B cell (primary cell): ENCODE measurements around the gene STOX1. TPM values are rescaled to one million over a fixed set of nuclear protein-coding genes. Genes with fewer than 3 reads are reported as not detected.
"Not testable (repeated sequence)": the region's sequence is repeated elsewhere in the genome, so short reads cannot be mapped to it uniquely, and the experiment has no call there.

ENCODE experiments used
- ATAC-seq: fragments of 200-7000 bp; cut with Tn5 transposase; one replicate; pipeline ENCODE4 v1.10.0; 2021; ENCODE audit warnings: low read depth, mild to moderate bottlenecking, moderate number of reproducible peaks, moderate library complexity
- CTCF ChIA-PET: fragments of 350-600 bp; sonication (Branson Sonifier 250); formaldehyde crosslinking; loops from one replicate; lab custom pipeline; 2021; ENCODE audit warnings: antibody characterized with exemption, inconsistent platforms; lab: Charles Lee
- POLR2A ChIA-PET: fragments of 350-600 bp; sonication (Branson Sonifier 250); formaldehyde crosslinking; loops from one replicate; lab custom pipeline; 2021; ENCODE audit warnings: antibody characterized with exemption; lab: Charles Lee
- DNase-seq: peaks from one replicate; pipeline ENCODE4 v3.0.0; 2013
- H2AFZ ChIP-seq: 2 replicates; pipeline ENCODE4 v1.6.1; 2012; ENCODE audit warnings: mild to moderate bottlenecking, low read depth, low read length; ENCODE audit not compliant: insufficient read depth, poor library complexity, severe bottlenecking
- H3K27ac ChIP-seq, 2 donors: 1 replicate in 1 of 2; 2 replicates in 1 of 2; pipeline ENCODE4 v1.5.1; 2012 to 2013; ENCODE audit warnings: low read length in 2 of 2, mild to moderate bottlenecking in 2 of 2, moderate library complexity in 1 of 2
- H3K27me3 ChIP-seq, 4 experiments: fragments of 200-600 bp in 1 of 4; sonication (generic) in 1 of 4; replicated peaks in 1 of 4; 1 replicate in 2 of 4; 2 replicates in 2 of 4; pipeline versions ENCODE4 v1.6.1 to v1.7.0; 2013 to 2016; ENCODE audit warnings: low read length in 3 of 4, mild to moderate bottlenecking in 2 of 4, mixed read lengths in 1 of 4, moderate library complexity in 1 of 4; ENCODE audit not compliant: insufficient read depth in 4 of 4, control insufficient read depth in 3 of 4; ENCODE audit errors: control extremely low read depth in 1 of 4
- H3K36me3 ChIP-seq, 2 experiments: replicated peaks in 1 of 2; 1 replicate in 1 of 2; 2 replicates in 1 of 2; pipeline versions ENCODE4 v1.6.1 to v1.7.1; 2013; ENCODE audit warnings: low read length in 1 of 2; ENCODE audit not compliant: insufficient read depth in 2 of 2, control insufficient read depth in 1 of 2; ENCODE audit errors: control extremely low read depth in 1 of 2, extremely low read depth in 1 of 2
- H3K4me1 ChIP-seq, 2 donors: fragments of 200-600 bp in 1 of 2; sonication (generic) in 1 of 2; 1 replicate in 1 of 2; 2 replicates in 1 of 2; pipeline versions ENCODE4 v1.5.1 to v1.6.1; 2013 to 2017; ENCODE audit warnings: low read length in 2 of 2; ENCODE audit not compliant: control insufficient read depth in 2 of 2, insufficient read depth in 2 of 2
- H3K4me2 ChIP-seq: replicated peaks from 2 replicates; pipeline ENCODE3; 2012; ENCODE audit warnings: mild to moderate bottlenecking, low read depth, low read length; ENCODE audit not compliant: poor library complexity, severe bottlenecking
- H3K4me3 ChIP-seq, 5 experiments: fragments of 200-600 bp in 1 of 5; sonication (generic) in 1 of 5; 1 replicate in 3 of 5; 2 replicates in 2 of 5; pipeline versions ENCODE4 v1.5.1 to v1.7.0; 2011 to 2016; ENCODE audit warnings: low read length in 4 of 5, mild to moderate bottlenecking in 4 of 5, low read depth in 2 of 5, control low read depth in 1 of 5, moderate library complexity in 1 of 5; ENCODE audit not compliant: insufficient read depth in 1 of 5; ENCODE audit errors: control extremely low read depth in 1 of 5, extremely low read depth in 1 of 5
- H3K79me2 ChIP-seq: fragments of 200-600 bp; sonication (generic); one replicate; pipeline ENCODE4 v1.6.0; 2016; ENCODE audit warnings: low read length; ENCODE audit not compliant: control insufficient read depth, insufficient read depth
- H3K9ac ChIP-seq: fragments of 200-600 bp; sonication (generic); 2 replicates; pipeline ENCODE4 v1.6.1; 2017; ENCODE audit warnings: mild to moderate bottlenecking, low read length, moderate library complexity
- H3K9me3 ChIP-seq, 3 donors: one replicate each; pipeline versions ENCODE4 v1.6.1 to v1.7.1; 2013; ENCODE audit warnings: low read length in 2 of 3; ENCODE audit not compliant: control insufficient read depth in 2 of 3, insufficient read depth in 1 of 3; ENCODE audit errors: control extremely low read depth in 1 of 3
- H4K20me1 ChIP-seq: 2 replicates; pipeline ENCODE4 v1.6.0; 2012; ENCODE audit warnings: mild to moderate bottlenecking, low read length; ENCODE audit not compliant: insufficient read depth, control insufficient read depth, poor library complexity, severe bottlenecking
- H3K27ac Mint-ChIP-seq: one replicate; pipeline ENCODE4 v1.8.0; 2021; ENCODE audit warnings: mixed read lengths
- H3K27me3 Mint-ChIP-seq: one replicate; pipeline ENCODE4 v1.8.0; 2021; ENCODE audit warnings: mixed read lengths
- H3K4me1 Mint-ChIP-seq: one replicate; pipeline ENCODE4 v1.8.0; 2021; ENCODE audit warnings: mixed read lengths
- H3K4me3 Mint-ChIP-seq: one replicate; pipeline ENCODE4 v1.8.0; 2021; ENCODE audit warnings: mixed read lengths
- H3K9me3 Mint-ChIP-seq: one replicate; pipeline ENCODE4 v1.8.0; 2022; ENCODE audit warnings: mixed read lengths; ENCODE audit not compliant: insufficient read depth
- CTCF ChIP-seq: fragments of 200-600 bp; IDR thresholded peaks from one replicate; pipeline ENCODE4 v1.8.0; 2022; ENCODE audit warnings: antibody characterized with exemption, mild to moderate bottlenecking
- EZH2 ChIP-seq: IDR thresholded peaks from 2 replicates; pipeline ENCODE4 v1.6.1; 2012; ENCODE audit warnings: borderline replicate concordance, low read depth, mild to moderate bottlenecking, moderate library complexity, low read length; ENCODE audit not compliant: insufficient read depth, poor library complexity, severe bottlenecking
- WGBS: methylation state at CpG from one replicate; pipeline ENCODE4 v1.1.5; 2013; ENCODE audit warnings: missing lambda C conversion rate; ENCODE audit not compliant: insufficient coverage; 5-methylcytosine and 5-hydroxymethylcytosine counted together
- intact Hi-C: fragments of 100-400 bp; cut with micrococcal nuclease; formaldehyde crosslinking; loops from one replicate; pipeline ENCODE4 v1.10.0; 2022
- polyA plus RNA-seq: library from polyadenylated mRNA; depleted of rRNA; stranded (reverse); fragments of >200 nt; gene quantifications from 2 replicates; pipeline ENCODE4 v1.2.3, GENCODE V29; 2012
- total RNA-seq, 2 donors: library from RNA; stranded (reverse); fragments of 120-200 nt in 1 of 2; gene quantifications; 1 replicate in 1 of 2; 2 replicates in 1 of 2; pipeline versions ENCODE4 v1.2.3 to v1.2.4, GENCODE V29; 2013 to 2022

The STOX1 gene
- total and polyA plus RNA-seq, 2 donors (not counting 1 experiment from before 2014, with no cell fraction given) = 0.07 to 0.57 TPM

- no peaks in the 10 kb centered on the region for H3K9me3 Mint-ChIP-seq
- peaks cover 0 to 8% (median 0%) of the 10 kb centered on the region in 4 experiments for H3K27me3 ChIP-seq
- H3K27ac ChIP-seq = no peak overlapping the region
- DNase-seq = no peak
- H3K9me3 ChIP-seq = no peaks in the 10 kb centered on the region
- POLR2A ChIA-PET = no interaction called here
- H3K27ac Mint-ChIP-seq = no peak overlapping the region
- H3K36me3 ChIP-seq = no peaks in the 10 kb centered on the region
- H3K4me1 ChIP-seq = no peaks in the 10 kb centered on the region
- H3K79me2 ChIP-seq = no peaks in the 10 kb centered on the region
- no peak overlapping the region for H3K4me2 ChIP-seq
- no peaks in the 10 kb centered on the region for H3K4me1 Mint-ChIP-seq
- H4K20me1 ChIP-seq = no peaks in the 10 kb centered on the region
- H3K9ac ChIP-seq = no peak overlapping the region
- intact Hi-C loops = no loop called here
- H3K4me3 Mint-ChIP-seq = no peak overlapping the region
- H3K4me3 ChIP-seq = no peak overlapping the region
- H3K27me3 Mint-ChIP-seq = no peaks in the 10 kb centered on the region
- CTCF ChIA-PET = no interaction called here
- no peak for ATAC-seq
- 92% methylated on average over 3 of the region's 4 CpGs for WGBS
- no peak overlapping the region for H2AFZ ChIP-seq
- TF ChIP-seq CTCF (no peak), EZH2 (no peak)
These were observed 5.3 kb downstream of the STOX1 start for GRCh38 chr10:68832601-68833000.

DNA sequence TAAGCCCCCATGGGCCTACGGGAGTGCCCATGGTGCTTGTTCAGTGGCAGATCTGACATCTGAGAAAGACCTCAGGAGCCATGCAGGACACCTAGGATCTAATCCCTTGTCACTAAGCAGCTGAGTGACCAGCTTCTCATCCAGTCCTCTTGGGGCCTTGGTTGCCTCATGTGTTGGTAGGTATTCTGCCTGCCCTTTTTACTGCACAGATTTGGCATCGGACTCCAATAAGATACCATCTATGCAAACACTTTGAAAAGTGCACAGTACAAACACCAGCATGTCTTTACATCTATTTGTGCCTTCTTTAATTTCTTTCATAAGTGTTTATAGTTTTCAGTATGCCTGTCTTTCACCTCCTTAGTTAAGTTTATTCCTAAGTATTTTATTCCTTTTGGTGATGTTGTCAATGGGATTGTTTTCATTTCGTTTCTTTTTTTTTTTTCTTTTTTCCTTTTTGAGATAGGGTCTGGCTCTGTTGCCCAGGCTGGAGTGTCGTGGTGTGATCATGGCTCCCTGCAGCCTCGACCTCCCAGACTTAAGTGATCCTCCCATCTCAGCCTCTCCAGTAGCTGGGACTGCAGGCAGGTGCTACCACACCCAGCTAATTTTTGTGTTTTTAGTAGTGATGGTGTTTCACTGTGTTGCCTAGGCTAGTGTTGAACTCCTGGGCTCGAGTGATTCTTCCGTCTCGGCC, 10.4 kb downstream of the STOX1 start:
- H3K9me3 ChIP-seq = no peaks in the 10 kb centered on the region
- no peaks in the 10 kb centered on the region for H3K27me3 Mint-ChIP-seq
- no peak overlapping the region for H3K4me2 ChIP-seq
- H4K20me1 ChIP-seq = no peaks in the 10 kb centered on the region
- no peak overlapping the region for H3K27ac ChIP-seq
- no peaks in the 10 kb centered on the region for H3K4me1 Mint-ChIP-seq
- H3K4me1 ChIP-seq = no peaks in the 10 kb centered on the region
- ChIA-PET CTCF (no interaction called here), POLR2A (no interaction called here)
- no peak overlapping the region for H3K4me3 ChIP-seq
- ATAC-seq = no peak
- no peaks in the 10 kb centered on the region for H3K27me3 ChIP-seq
- no peak overlapping the region for H3K27ac Mint-ChIP-seq
- TF ChIP-seq EZH2 = no peak
- DNase-seq = no peak
- no peak overlapping the region for H3K9ac ChIP-seq
- no peaks in the 10 kb centered on the region for H3K36me3 ChIP-seq
- H3K4me3 Mint-ChIP-seq = no peak overlapping the region
- no peaks in the 10 kb centered on the region for H3K79me2 ChIP-seq
- H2AFZ ChIP-seq = no peak overlapping the region
- intact Hi-C loops = no loop called here
- WGBS = 96% methylated on average over 4 of the region's 8 CpGs
- no peaks in the 10 kb centered on the region for H3K9me3 Mint-ChIP-seq

DNA sequence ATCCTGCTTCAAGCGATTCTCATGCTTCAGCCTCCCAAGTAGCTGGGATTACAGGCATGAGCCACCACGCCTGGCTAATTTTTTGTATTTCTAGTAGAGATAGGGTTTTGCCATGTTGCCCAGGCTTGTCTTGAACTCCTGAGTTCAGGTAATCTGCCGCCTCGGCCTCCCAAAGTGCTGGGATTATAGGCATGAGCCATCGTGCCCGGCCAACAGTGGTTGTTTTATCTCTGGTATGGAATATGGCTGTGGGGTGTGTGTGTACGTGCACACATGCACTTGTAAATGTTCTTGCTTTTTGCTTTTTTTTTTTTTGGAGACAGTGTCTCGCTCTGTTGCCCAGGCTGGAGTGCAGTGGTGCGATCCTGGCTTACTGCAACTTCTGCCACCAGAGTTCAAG, 13.3 kb downstream of the STOX1 start:
- WGBS = 97% methylated on average over 9 of the region's 9 CpGs
- CTCF ChIA-PET, H3K9ac ChIP-seq, H3K9me3 ChIP-seq, ATAC-seq, H4K20me1 ChIP-seq, H3K4me3 ChIP-seq, H3K27ac ChIP-seq, H3K4me3 Mint-ChIP-seq, H3K4me1 Mint-ChIP-seq, H3K79me2 ChIP-seq, H3K36me3 ChIP-seq, H3K9me3 Mint-ChIP-seq, H3K27ac Mint-ChIP-seq, H3K27me3 Mint-ChIP-seq, DNase-seq, H2AFZ ChIP-seq, H3K27me3 ChIP-seq, intact Hi-C loops, H3K4me2 ChIP-seq, H3K4me1 ChIP-seq: not testable (repeated sequence)
- POLR2A ChIA-PET = interaction anchor here (0.7 kb wide), 1 partner anchor 402 kb away, joined by 4 read pairs; no protein-coding TSS in a partner anchor
